Measurements from ENCODE around the gene CFAP20DC. TPM values are rescaled to one million over a fixed set of nuclear protein-coding genes. Genes with fewer than 3 reads are reported as not detected.

CFAP20DC gene
- total RNA-seq, 1 donor from 2014 or later = 8.0 TPM

- no peaks in the 10 kb centered on the region for H3K27me3 Mint-ChIP-seq
- TF ChIP-seq, protein P1, sequence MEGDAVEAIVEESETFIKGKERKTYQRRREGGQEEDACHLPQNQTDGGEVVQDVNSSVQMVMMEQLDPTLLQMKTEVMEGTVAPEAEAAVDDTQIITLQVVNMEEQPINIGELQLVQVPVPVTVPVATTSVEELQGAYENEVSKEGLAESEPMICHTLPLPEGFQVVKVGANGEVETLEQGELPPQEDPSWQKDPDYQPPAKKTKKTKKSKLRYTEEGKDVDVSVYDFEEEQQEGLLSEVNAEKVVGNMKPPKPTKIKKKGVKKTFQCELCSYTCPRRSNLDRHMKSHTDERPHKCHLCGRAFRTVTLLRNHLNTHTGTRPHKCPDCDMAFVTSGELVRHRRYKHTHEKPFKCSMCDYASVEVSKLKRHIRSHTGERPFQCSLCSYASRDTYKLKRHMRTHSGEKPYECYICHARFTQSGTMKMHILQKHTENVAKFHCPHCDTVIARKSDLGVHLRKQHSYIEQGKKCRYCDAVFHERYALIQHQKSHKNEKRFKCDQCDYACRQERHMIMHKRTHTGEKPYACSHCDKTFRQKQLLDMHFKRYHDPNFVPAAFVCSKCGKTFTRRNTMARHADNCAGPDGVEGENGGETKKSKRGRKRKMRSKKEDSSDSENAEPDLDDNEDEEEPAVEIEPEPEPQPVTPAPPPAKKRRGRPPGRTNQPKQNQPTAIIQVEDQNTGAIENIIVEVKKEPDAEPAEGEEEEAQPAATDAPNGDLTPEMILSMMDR (IDR thresholded peaks at IDR 0.05; ENCODE audit: unreplicated experiment) = no peak
- H3K4me3 Mint-ChIP-seq (ENCODE audit: low read depth) = no peak overlapping the region
- H3K36me3 Mint-ChIP-seq (ENCODE audit: insufficient read depth) = no peaks in the 10 kb centered on the region
- no peak overlapping the region for H3K27ac Mint-ChIP-seq
- H3K4me1 Mint-ChIP-seq (ENCODE audit: low read depth) = no peaks in the 10 kb centered on the region
- peaks cover 2% of the 10 kb centered on the region for H3K9me3 Mint-ChIP-seq (ENCODE audit: low read depth)
- no peak for DNase-seq (ENCODE audit: low spot score, unreplicated experiment)
Observed at GRCh38 chr3:59084583-59084982, 34.8 kb upstream of the CFAP20DC start.

DNA sequence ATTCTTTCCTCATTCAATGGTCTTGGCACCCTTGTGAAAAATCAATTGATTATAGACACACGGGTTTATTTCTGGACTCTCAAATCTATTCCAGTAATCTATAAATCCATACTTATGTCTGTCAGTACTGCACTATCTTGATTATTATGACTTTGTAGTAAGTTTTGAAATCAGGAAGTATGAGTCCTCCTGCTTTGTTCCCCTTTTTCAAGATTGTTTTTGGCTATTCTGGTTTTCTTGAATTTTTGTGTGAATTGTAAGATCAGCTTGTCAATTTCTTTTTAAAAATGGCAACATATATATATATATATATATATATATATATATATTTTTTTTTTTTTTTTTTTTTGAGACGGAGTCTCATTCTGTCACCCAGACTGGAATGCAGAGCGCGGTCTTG, 32.3 kb upstream of the CFAP20DC start:
- TF ChIP-seq, protein P1 (IDR thresholded peaks at IDR 0.05; ENCODE audit: unreplicated experiment) = no peak

GRCh38 chr3:59081071-59081470, 31.2 kb upstream of the CFAP20DC start:
- no peak for DNase-seq (ENCODE audit: low spot score, unreplicated experiment)
- no peak overlapping the region for H3K27ac Mint-ChIP-seq
- TF ChIP-seq, protein P1 (IDR thresholded peaks at IDR 0.05; ENCODE audit: unreplicated experiment) = no peak
- no peaks in the 10 kb centered on the region for H3K4me1 Mint-ChIP-seq (ENCODE audit: low read depth)
- H3K9me3 Mint-ChIP-seq (ENCODE audit: low read depth) = no peaks in the 10 kb centered on the region
- no peak overlapping the region for H3K4me3 Mint-ChIP-seq (ENCODE audit: low read depth)
- H3K27me3 Mint-ChIP-seq = no peaks in the 10 kb centered on the region
- H3K36me3 Mint-ChIP-seq (ENCODE audit: insufficient read depth) = no peaks in the 10 kb centered on the region

More for the DNA sequence above, 32.3 kb upstream of the CFAP20DC start:
- no peak overlapping the region for H3K4me3 Mint-ChIP-seq (ENCODE audit: low read depth)
- no peaks in the 10 kb centered on the region for H3K27me3 Mint-ChIP-seq
- no peaks in the 10 kb centered on the region for H3K36me3 Mint-ChIP-seq (ENCODE audit: insufficient read depth)
- H3K4me1 Mint-ChIP-seq (ENCODE audit: low read depth) = no peaks in the 10 kb centered on the region
- peaks cover 2% of the 10 kb centered on the region for H3K9me3 Mint-ChIP-seq (ENCODE audit: low read depth)
- H3K27ac Mint-ChIP-seq = no peak overlapping the region
- no peak for DNase-seq (ENCODE audit: low spot score, unreplicated experiment)

GRCh38 chr3:59079962-59080361, 30.1 kb upstream of the CFAP20DC start:
- no peaks in the 10 kb centered on the region for H3K27me3 Mint-ChIP-seq
- H3K9me3 Mint-ChIP-seq (ENCODE audit: low read depth) = no peaks in the 10 kb centered on the region
- no peak overlapping the region for H3K4me3 Mint-ChIP-seq (ENCODE audit: low read depth)
- H3K27ac Mint-ChIP-seq = no peak overlapping the region
- TF ChIP-seq, protein P1 (IDR thresholded peaks at IDR 0.05; ENCODE audit: unreplicated experiment) = no peak
- H3K36me3 Mint-ChIP-seq (ENCODE audit: insufficient read depth) = no peaks in the 10 kb centered on the region
- no peaks in the 10 kb centered on the region for H3K4me1 Mint-ChIP-seq (ENCODE audit: low read depth)
- DNase-seq (ENCODE audit: low spot score, unreplicated experiment) = no peak

DNA sequence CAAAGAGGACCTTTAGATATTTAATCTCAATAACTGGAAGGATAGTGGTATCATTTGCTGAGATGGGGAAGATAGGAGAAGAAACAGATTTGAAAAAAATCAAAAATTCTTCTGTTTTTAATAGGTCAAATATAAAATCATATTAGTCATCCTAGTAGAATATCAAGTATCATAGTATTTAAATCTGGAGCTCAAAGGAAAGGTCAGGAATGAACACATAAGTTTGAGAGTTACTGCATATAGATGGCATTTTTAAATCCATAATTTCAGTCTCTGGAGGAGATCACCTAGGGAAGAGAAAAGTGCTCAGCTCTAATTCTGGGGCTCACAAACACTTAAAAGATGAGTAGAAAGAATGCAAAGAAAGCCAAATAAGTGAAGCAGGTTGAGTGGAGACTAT, 24.9 kb upstream of the CFAP20DC start:
- H3K4me3 Mint-ChIP-seq (ENCODE audit: low read depth) = no peak overlapping the region

More for the DNA sequence above, 24.9 kb upstream of the CFAP20DC start:
- no peaks in the 10 kb centered on the region for H3K9me3 Mint-ChIP-seq (ENCODE audit: low read depth)
- H3K27ac Mint-ChIP-seq = no peak overlapping the region
- TF ChIP-seq, protein P1 (IDR thresholded peaks at IDR 0.05; ENCODE audit: unreplicated experiment) = no peak
- DNase-seq (ENCODE audit: low spot score, unreplicated experiment) = no peak
- no peaks in the 10 kb centered on the region for H3K4me1 Mint-ChIP-seq (ENCODE audit: low read depth)
- no peaks in the 10 kb centered on the region for H3K36me3 Mint-ChIP-seq (ENCODE audit: insufficient read depth)
- no peaks in the 10 kb centered on the region for H3K27me3 Mint-ChIP-seq

Data from progenitor cell of endocrine pancreas (in vitro differentiated cells).